GM12892 (cell line): ENCODE results near the gene IFRD2.
A peak's percentile ranks its signal among the peaks of the same experiment; 100 is the strongest.
"Not testable (repeated sequence)": the region's sequence is repeated elsewhere in the genome, so short reads cannot be mapped to it uniquely, and the experiment has no call there.

ENCODE experiments used
- DNase-seq: peaks from one replicate; pipeline ENCODE4 v3.0.0; 2011; ENCODE audit not compliant: insufficient read length
- FAIRE-seq: peaks from 2 replicates; lab custom pipeline; 2011; peaks lifted over from hg19 to GRCh38; lab: Jason Lieb, UNC
- POLR2A ChIP-seq: IDR thresholded peaks from 2 replicates; pipeline ENCODE4 v1.6.1; 2011; ENCODE audit warnings: low read depth, low read length, control low read depth
- POLR2AphosphoS5 ChIP-seq: IDR thresholded peaks from 2 replicates; pipeline ENCODE4 v1.6.1; 2011; ENCODE audit warnings: low read depth, low read length, control low read depth
- TAF1 ChIP-seq: IDR thresholded peaks from 2 replicates; pipeline ENCODE4 v1.6.1; 2011; ENCODE audit warnings: low read depth, mild to moderate bottlenecking, control low read depth, low read length, borderline replicate concordance

IFRD2 gene

GRCh38 chr3:50286322-50287227 lies 5.7 kb downstream of the IFRD2 start:
- no peak for FAIRE-seq
- TF ChIP-seq POLR2A (no peak), POLR2AphosphoS5 (0 out of 2 replicates have a peak, but pooled peaks have one; percentile 36)
- no peak for DNase-seq

GRCh38 chr3:50284121-50284520 lies 8.1 kb downstream of the IFRD2 start:
- not testable (repeated sequence) for DNase-seq, FAIRE-seq

GRCh38 chr3:50279255-50280016 lies 12.8 kb downstream of the IFRD2 start:
- no peak for TF ChIP-seq POLR2AphosphoS5
- FAIRE-seq (no peak), DNase-seq (no peak)

- no peak for TF ChIP-seq TAF1
- TF ChIP-seq POLR2A, result no peak
- TF ChIP-seq POLR2AphosphoS5, result no peak
- FAIRE-seq, result no peak
- no peak for DNase-seq
Observed at GRCh38 chr3:50278880-50279224, 13.4 kb downstream of the IFRD2 start, which contains the start of gene LSMEM2. Gene LSMEM2, plus strand, starts transcription at chr3:50279087. Its CDS starts 27 bp downstream, at chr3:50279114.

- TF ChIP-seq POLR2AphosphoS5 (no peak), POLR2A (no peak), TAF1 (no peak)
- FAIRE-seq (no peak), DNase-seq (no peak)
Observed at GRCh38 chr3:50278123-50278879, 13.9 kb downstream of the IFRD2 start.

GRCh38 chr3:50276762-50277101 lies 15.5 kb downstream of the IFRD2 start:
- FAIRE-seq (no peak), DNase-seq (no peak)
- TF ChIP-seq TAF1, result no peak
- no peak for TF ChIP-seq POLR2A
- TF ChIP-seq POLR2AphosphoS5, result no peak

- TF ChIP-seq POLR2A (no peak), TAF1 (no peak), POLR2AphosphoS5 (no peak)
- FAIRE-seq, result no peak
- no peak for DNase-seq
Observed at GRCh38 chr3:50275996-50276761, 16.1 kb downstream of the IFRD2 start.

- no peak for TF ChIP-seq POLR2A
- TF ChIP-seq TAF1, result no peak
- DNase-seq, result no peak
- no peak for FAIRE-seq
Observed at GRCh38 chr3:50275141-50275995, 16.9 kb downstream of the IFRD2 start.

- TF ChIP-seq TAF1 (no peak), POLR2A (no peak), POLR2AphosphoS5 (no peak)
- DNase-seq (peak; percentile 65), FAIRE-seq (peak; percentile 67)
Observed at GRCh38 chr3:50274371-50275104, 17.7 kb downstream of the IFRD2 start.

GRCh38 chr3:50273689-50274065 lies 18.6 kb downstream of the IFRD2 start:
- no peak for TF ChIP-seq POLR2AphosphoS5
- DNase-seq (no peak), FAIRE-seq (no peak)
